HG03439 (cell line): ENCODE measurements around the gene SPATS2.
A peak's percentile ranks its signal among the peaks of the same experiment; 100 is the strongest.

Experiments used
- ATAC-seq: cut with Tn5 transposase; IDR thresholded peaks from one replicate; pipeline ENCODE4 v1.9.1; 2021; ENCODE audit warnings: mild to moderate bottlenecking, moderate library complexity; ENCODE audit not compliant: unreplicated experiment

The SPATS2 gene

GRCh38 chr12:49538510-49539403 is 171.5 kb downstream of the SPATS2 start, which contains the start of gene KCNH3:
Gene KCNH3 (plus strand): TSS chr12:49539030. CDS start chr12:49539417, 387 bp downstream.
- ATAC-seq = peak; percentile 58

DNA sequence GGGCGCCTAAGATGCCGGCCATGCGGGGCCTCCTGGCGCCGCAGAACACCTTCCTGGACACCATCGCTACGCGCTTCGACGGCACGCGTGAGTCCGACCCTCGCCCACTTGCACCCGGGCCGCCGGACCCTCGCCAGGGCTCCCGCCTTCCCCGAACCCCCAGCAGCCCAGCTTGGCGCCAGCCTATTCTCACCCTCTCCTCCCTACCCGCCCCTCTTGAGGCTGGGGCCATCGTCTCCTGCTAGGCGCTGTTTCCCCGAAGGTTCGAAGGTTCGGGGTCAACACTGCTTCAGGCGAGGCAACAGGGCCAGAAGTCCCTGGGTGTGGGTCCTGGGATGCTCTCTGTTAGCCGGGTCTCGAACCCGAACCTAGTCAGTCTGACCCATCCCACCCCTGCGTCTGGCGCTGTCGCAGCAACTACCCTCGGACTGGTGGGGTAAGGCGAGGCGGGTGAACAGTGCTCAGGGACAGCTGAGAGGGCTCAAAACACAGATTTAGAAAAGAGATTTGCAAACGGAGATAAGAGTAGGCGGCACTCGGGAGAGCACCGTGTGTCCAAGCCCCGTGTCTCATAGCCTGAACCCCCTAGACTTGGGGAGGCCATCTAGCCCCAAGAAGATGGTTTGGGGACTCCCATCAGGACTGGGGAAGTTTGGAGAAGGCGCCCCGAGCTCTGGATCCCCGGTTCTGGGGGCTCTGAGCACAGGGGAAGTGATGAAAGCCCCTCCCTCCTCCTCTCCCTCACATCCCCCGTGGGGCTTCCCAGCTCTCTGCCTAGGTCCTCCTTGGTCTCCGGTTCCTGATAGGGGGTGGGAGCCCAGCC is 172.4 kb downstream of the SPATS2 start:
- no peak for ATAC-seq

GRCh38 chr12:49540229-49541139 is 173.2 kb downstream of the SPATS2 start:
- no peak for ATAC-seq

- ATAC-seq = no peak
Observed at GRCh38 chr12:49541140-49541861, 174.0 kb downstream of the SPATS2 start.

- ATAC-seq = no peak
Observed at GRCh38 chr12:49541911-49542505, 174.7 kb downstream of the SPATS2 start.

GRCh38 chr12:49542592-49543160 is 175.4 kb downstream of the SPATS2 start:
- ATAC-seq = no peak

DNA sequence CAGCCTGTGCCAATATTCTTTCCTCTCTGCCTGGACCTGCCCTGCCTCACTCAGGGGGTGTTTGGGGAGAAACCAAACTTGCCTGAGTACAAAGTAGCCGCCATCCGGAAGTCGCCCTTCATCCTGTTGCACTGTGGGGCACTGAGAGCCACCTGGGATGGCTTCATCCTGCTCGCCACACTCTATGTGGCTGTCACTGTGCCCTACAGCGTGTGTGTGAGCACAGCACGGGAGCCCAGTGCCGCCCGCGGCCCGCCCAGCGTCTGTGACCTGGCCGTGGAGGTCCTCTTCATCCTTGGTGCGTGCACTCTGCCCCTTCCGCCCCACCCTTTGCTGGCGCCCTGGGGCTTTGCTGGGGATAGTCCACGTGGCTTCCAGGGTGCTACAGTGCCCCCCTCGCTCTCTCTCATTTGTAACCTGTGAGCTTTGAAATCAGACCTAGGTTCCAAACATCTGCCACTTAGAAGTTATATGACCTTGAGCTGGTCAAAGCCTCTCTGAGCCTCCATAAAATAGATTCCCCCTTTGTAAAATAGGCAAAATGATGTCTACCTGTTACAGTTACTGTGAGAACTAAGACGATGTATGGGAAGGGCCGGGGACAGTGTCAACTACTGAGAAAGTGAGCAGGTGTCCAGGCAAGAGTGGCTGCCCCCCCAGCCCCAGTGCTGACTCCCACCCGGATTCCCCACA is 176.1 kb downstream of the SPATS2 start:
- no peak for ATAC-seq

DNA sequence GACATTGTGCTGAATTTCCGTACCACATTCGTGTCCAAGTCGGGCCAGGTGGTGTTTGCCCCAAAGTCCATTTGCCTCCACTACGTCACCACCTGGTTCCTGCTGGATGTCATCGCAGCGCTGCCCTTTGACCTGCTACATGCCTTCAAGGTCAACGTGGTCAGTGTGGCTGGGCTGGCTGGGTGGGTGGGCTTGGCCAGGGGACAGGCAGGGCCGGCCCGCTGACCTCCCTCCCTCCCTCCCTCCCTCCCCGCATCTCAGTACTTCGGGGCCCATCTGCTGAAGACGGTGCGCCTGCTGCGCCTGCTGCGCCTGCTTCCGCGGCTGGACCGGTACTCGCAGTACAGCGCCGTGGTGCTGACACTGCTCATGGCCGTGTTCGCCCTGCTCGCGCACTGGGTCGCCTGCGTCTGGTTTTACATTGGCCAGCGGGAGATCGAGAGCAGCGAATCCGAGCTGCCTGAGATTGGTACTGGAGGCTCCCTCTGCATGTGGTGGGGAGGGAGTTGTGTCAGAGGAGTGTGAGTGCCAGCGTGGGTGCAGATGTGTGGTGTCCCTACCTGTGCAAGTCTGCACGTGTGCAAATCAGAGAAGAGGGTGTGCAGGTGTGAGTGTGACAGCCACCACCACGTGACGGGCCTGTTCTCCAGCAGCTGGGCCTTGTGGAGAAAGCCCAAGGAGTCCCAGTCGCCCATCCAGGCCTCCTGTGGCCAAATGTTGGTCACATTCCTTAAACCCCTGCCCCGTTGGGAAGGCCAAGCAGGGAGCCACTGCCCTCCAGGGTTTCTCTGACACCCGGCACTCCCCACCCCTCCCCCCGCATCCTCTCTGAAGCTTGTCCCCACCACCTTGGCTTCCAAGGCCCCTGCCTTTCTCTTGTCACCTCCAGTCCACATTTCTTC is 176.9 kb downstream of the SPATS2 start:
- no peak for ATAC-seq

- ATAC-seq = no peak
Observed at GRCh38 chr12:49545815-49546214, 178.6 kb downstream of the SPATS2 start.

GRCh38 chr12:49546481-49546880 is 179.2 kb downstream of the SPATS2 start:
- no peak for ATAC-seq

GRCh38 chr12:49547090-49547690 is 179.9 kb downstream of the SPATS2 start:
- no peak for ATAC-seq

DNA sequence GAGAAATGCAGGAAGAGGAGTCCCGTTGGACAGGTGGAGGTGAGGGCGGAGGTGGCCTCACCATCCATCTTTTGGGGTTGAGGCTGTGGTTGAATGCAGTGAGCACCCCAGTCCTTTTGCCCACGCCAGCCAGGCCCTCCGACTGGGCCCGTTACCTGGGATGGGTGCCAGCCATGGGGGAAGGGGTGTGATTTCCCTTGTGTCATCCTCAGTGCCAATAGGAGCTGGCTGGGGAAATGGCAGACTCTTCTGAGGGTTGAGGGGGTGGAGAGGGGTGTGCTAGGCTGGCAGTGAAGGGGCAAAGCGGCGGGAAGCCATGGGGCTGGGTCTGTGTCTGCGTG is 181.2 kb downstream of the SPATS2 start:
- ATAC-seq = no peak

- ATAC-seq = no peak
Observed at GRCh38 chr12:49548822-49549648, 181.8 kb downstream of the SPATS2 start.

DNA sequence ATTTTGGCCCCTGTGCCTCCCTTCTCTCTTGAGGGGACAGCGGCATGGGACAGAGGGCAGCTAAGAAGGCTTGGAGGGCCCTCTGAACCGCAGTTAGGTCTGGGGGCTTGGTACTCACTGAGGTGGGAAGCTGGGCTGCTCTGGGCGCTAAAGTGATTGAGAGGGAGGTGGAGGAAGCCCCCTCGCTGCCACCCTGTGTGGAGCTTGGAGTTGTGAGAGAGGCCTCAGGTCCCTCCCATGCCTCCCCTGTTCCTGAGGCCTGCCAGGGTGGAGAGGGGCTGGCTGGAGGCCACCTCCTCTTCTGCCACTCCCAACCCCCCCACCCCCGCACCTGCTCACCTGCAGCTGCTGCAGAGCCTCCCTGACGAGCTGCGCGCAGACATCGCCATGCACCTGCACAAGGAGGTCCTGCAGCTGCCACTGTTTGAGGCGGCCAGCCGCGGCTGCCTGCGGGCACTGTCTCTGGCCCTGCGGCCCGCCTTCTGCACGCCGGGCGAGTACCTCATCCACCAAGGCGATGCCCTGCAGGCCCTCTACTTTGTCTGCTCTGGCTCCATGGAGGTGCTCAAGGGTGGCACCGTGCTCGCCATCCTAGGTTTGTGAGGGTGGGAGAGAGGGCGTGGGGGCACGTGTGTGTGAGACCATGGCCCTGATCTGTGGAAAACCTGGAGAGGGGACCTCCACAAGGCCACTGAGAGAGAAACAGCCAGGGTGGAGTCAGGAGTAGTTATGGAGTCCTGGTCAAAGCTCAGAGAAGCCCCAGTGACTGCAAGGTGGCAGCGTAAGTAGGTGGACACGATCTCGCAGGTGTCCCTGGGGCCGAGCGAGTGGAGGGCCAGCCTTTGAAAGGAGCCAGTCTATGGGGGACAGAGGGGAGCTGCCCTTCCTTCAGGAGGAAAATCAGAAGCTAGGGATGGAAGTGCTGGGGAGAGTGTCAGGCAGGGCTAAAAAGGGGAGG is 182.8 kb downstream of the SPATS2 start:
- ATAC-seq = no peak

- no peak for ATAC-seq
Observed at GRCh38 chr12:49550693-49551252, 183.5 kb downstream of the SPATS2 start.
